OCI-LY1 (cell line): ENCODE measurements around the gene ROR1.

Experiments used
- CTCF ChIP-seq: fragments of 200-600 bp; sonication (generic), shearing (Covaris generic); IDR thresholded peaks from 2 replicates; pipeline ENCODE4 v1.5.1; 2017; ENCODE audit warnings: mild to moderate bottlenecking, antibody characterized with exemption, low read length, moderate library complexity, mixed read lengths
- EZH2 ChIP-seq: fragments of 200-600 bp; sonication (generic), shearing (Covaris generic); IDR thresholded peaks from 2 replicates; pipeline ENCODE4 v1.8.0; 2017; ENCODE audit warnings: borderline replicate concordance, mixed run types, mild to moderate bottlenecking, antibody characterized with exemption, low read length, moderate library complexity, mixed read lengths

- TF ChIP-seq CTCF (no peak), EZH2 (no peak)
These were observed 120.9 kb downstream of the ROR1 start for GRCh38 chr1:63894627-63895265.
